Cardiac muscle cell (in vitro differentiated cells and primary cell): ENCODE measurements around the gene CERS6. TPM values are rescaled to one million over a fixed set of nuclear protein-coding genes. Genes with fewer than 3 reads are reported as not detected.

Experiments used
- DNase-seq, 2 donors: peaks; one replicate each; pipeline versions ENCODE4 v3.0.0 to v3.0.0-alpha.2; 2010 to 2017; ENCODE audit warnings: low read depth in 1 of 2, low spot score in 1 of 2
- H3K27ac ChIP-seq: fragments of 200-600 bp; sonication (generic); 2 replicates; pipeline ENCODE4 v1.5.1; 2016
- H3K27me3 ChIP-seq: fragments of 200-600 bp; sonication (generic); 2 replicates; pipeline ENCODE4 v1.6.0; 2016; ENCODE audit warnings: control low read depth
- H3K36me3 ChIP-seq: fragments of 200-600 bp; sonication (generic); 2 replicates; pipeline ENCODE4 v1.5.1; 2016; ENCODE audit warnings: control low read depth
- H3K4me1 ChIP-seq: fragments of 200-600 bp; sonication (generic); 2 replicates; pipeline ENCODE4 v1.8.1; 2017; ENCODE audit warnings: low read depth, mild to moderate bottlenecking, mixed run types
- H3K4me3 ChIP-seq: fragments of 200-600 bp; sonication (generic); 2 replicates; pipeline ENCODE4 v1.5.1; 2016; ENCODE audit warnings: mild to moderate bottlenecking
- H3K9me3 ChIP-seq: fragments of 200-600 bp; sonication (generic); 2 replicates; pipeline ENCODE4 v1.5.1; 2017; ENCODE audit warnings: low read depth, mild to moderate bottlenecking, control low read depth
- polyA plus RNA-seq: library from polyadenylated mRNA; unstranded; fragments of >200 nt; fragmentation: Nextera tagmentation; extraction: Ambion mirVana; gene quantifications from 2 replicates; pipeline ENCODE4 v1.2.1, GENCODE V29; 2016
- total RNA-seq: library from RNA; depleted of rRNA; stranded (reverse); fragments of >200 nt; gene quantifications from 2 replicates; pipeline ENCODE4 v1.2.3, GENCODE V29; 2016
- TF ChIP-seq, protein P1 (sequence below): IDR thresholded peaks from 2 replicates; pipeline ENCODE4 v1.5.1; 2012; ENCODE audit warnings: low read depth, mild to moderate bottlenecking, low read length

Gene CERS6
- total and polyA plus RNA-seq, 2 experiments from 2014 or later = 17.1 to 26.6 TPM

DNA sequence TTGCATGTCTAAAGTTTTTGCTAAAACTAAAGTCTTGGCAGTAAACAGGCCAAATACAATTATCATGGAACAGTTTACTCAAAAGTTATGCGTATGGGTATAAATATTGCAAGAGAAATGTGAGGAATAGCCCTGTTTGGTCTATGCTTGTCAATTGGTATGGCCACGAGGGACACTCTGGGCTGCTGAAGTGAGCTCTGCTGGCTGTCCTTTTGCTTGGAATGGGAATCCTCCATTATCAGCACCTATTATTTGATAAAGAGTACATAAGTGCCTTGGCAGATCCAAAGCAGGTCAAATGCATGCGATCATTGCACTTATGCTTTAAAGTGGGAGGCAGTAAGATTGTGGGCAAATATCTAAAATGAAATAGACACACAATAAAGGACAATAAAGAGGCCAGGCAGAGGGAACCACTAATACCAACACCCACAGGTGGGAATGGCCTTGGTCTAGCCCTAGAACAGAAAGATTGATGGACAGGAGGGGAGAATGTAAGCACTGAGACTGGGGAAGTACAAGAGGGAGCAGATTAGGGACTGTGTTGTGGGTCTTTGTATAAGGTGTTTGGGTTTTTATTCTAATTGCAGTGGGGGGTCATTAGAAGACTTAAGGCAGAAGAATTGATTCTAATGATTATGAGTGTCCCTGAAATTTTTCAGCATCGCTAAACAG lies 286.3 kb downstream of the CERS6 start:
- no peaks in the 10 kb centered on the region for H3K9me3 ChIP-seq
- no peak overlapping the region for H3K4me3 ChIP-seq
- no peaks in the 10 kb centered on the region for H3K27me3 ChIP-seq
- H3K4me1 ChIP-seq = peaks cover 9% of the 10 kb centered on the region
- no peak overlapping the region for H3K27ac ChIP-seq
- H3K36me3 ChIP-seq = no peaks in the 10 kb centered on the region
- TF ChIP-seq, protein P1, sequence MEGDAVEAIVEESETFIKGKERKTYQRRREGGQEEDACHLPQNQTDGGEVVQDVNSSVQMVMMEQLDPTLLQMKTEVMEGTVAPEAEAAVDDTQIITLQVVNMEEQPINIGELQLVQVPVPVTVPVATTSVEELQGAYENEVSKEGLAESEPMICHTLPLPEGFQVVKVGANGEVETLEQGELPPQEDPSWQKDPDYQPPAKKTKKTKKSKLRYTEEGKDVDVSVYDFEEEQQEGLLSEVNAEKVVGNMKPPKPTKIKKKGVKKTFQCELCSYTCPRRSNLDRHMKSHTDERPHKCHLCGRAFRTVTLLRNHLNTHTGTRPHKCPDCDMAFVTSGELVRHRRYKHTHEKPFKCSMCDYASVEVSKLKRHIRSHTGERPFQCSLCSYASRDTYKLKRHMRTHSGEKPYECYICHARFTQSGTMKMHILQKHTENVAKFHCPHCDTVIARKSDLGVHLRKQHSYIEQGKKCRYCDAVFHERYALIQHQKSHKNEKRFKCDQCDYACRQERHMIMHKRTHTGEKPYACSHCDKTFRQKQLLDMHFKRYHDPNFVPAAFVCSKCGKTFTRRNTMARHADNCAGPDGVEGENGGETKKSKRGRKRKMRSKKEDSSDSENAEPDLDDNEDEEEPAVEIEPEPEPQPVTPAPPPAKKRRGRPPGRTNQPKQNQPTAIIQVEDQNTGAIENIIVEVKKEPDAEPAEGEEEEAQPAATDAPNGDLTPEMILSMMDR = no peak
- no peak for DNase-seq

DNA sequence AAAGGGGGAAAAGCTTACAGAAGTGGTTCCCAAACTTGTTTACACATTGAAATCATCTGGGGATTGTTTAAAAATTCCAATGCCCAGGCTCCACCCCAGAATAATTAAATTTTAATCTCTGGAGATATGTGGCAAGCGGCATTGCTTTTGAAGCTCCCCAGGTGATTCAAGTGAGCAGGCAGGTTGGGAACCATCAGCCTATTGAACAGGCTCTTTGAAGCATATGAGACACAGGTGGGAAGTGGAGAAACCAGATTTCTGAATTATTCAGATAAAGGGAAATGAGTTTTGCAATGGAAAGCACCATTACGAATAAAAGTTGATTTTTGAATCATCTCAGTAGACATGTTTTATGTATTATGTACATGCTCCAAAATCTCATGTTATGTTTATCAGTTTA lies 288.8 kb downstream of the CERS6 start:
- no peaks in the 10 kb centered on the region for H3K36me3 ChIP-seq
- no peaks in the 10 kb centered on the region for H3K27me3 ChIP-seq
- TF ChIP-seq, protein P1 = no peak
- H3K9me3 ChIP-seq = no peaks in the 10 kb centered on the region
- no peak overlapping the region for H3K27ac ChIP-seq
- no peak overlapping the region for H3K4me3 ChIP-seq
- DNase-seq = no peak
- peaks cover 14% of the 10 kb centered on the region for H3K4me1 ChIP-seq

DNA sequence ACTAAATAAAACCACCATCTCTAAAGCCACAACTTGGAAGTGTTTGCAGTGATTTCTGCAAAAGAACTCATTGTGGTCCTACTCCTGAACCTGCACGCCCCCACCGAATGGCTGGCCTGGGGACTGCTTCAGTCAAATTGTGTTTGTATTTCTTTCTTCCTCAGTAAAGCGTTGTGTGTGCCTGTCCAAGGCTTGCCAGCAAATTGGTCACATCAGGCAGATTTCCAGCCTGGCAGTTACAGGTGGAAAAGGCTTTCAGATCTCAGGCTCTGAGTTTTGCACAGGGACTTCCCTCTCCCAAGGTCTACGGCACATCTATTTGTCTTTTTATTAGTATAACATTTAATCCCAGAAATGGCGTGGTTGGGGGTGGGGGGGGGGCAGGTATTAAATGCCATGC lies 292.4 kb downstream of the CERS6 start:
- DNase-seq = no peak
- no peak overlapping the region for H3K27ac ChIP-seq
- no peak overlapping the region for H3K4me3 ChIP-seq
- H3K36me3 ChIP-seq = no peaks in the 10 kb centered on the region
- H3K27me3 ChIP-seq = no peaks in the 10 kb centered on the region
- TF ChIP-seq, protein P1 = no peak
- H3K9me3 ChIP-seq = no peaks in the 10 kb centered on the region
- peaks cover 21% of the 10 kb centered on the region for H3K4me1 ChIP-seq

- Histone ChIP-seq H3K27me3 (no peaks in the 10 kb centered on the region), H3K9me3 (no peaks in the 10 kb centered on the region), H3K4me1 (peaks cover 21% of the 10 kb centered on the region), H3K4me3 (no peak overlapping the region), H3K27ac (no peak overlapping the region), H3K36me3 (no peaks in the 10 kb centered on the region)
- no peak for DNase-seq
- TF ChIP-seq, protein P1 = no peak
Observed at GRCh38 chr2:168749297-168749696, 293.2 kb downstream of the CERS6 start.

GRCh38 chr2:168751104-168751740 lies 295.1 kb downstream of the CERS6 start:
- H3K27ac ChIP-seq = no peak overlapping the region
- DNase-seq = no peak
- TF ChIP-seq, protein P1 = no peak
- no peak overlapping the region for H3K4me3 ChIP-seq
- H3K27me3 ChIP-seq = no peaks in the 10 kb centered on the region
- H3K36me3 ChIP-seq = no peaks in the 10 kb centered on the region
- H3K4me1 ChIP-seq = peaks cover 21% of the 10 kb centered on the region
- H3K9me3 ChIP-seq = no peaks in the 10 kb centered on the region
